Measurements from ENCODE around the gene PROZ.
A peak's percentile ranks its signal among the peaks of the same experiment; 100 is the strongest.

PROZ gene

GRCh38 chr13:113182046-113182445 is 23.6 kb downstream of the PROZ start:
- DNase-seq: no peak

GRCh38 chr13:113183450-113184129 is 25.1 kb downstream of the PROZ start:
- DNase-seq: no peak

GRCh38 chr13:113184568-113185440 is 26.4 kb downstream of the PROZ start:
- DNase-seq: no peak

GRCh38 chr13:113186061-113186900 is 27.8 kb downstream of the PROZ start:
- no peak for DNase-seq

GRCh38 chr13:113187263-113187669 is 28.8 kb downstream of the PROZ start:
- peak; percentile 84 for DNase-seq

- no peak for DNase-seq
These were observed 29.6 kb downstream of the PROZ start for GRCh38 chr13:113187883-113188665.

GRCh38 chr13:113190181-113190580 is 31.7 kb downstream of the PROZ start:
- no peak for DNase-seq

- DNase-seq: no peak
These were observed 33.8 kb downstream of the PROZ start for GRCh38 chr13:113192279-113192678.

- DNase-seq: no peak
These were observed 34.5 kb downstream of the PROZ start for GRCh38 chr13:113192902-113193301.

GRCh38 chr13:113195360-113195759 is 36.9 kb downstream of the PROZ start:
- no peak for DNase-seq

GRCh38 chr13:113196970-113197737 is 38.7 kb downstream of the PROZ start:
- DNase-seq: no peak

- DNase-seq: no peak
These were observed 43.4 kb downstream of the PROZ start for GRCh38 chr13:113201815-113202214.

GRCh38 chr13:113202912-113203311 is 44.5 kb downstream of the PROZ start:
- no peak for DNase-seq

- no peak for DNase-seq
These were observed 45.3 kb downstream of the PROZ start for GRCh38 chr13:113203507-113204377.

- no peak for DNase-seq
These were observed 45.9 kb downstream of the PROZ start for GRCh38 chr13:113204378-113204734.

- no peak for DNase-seq
These were observed 47.0 kb downstream of the PROZ start for GRCh38 chr13:113205428-113205931.

GRCh38 chr13:113207460-113207859 is 49.0 kb downstream of the PROZ start:
- DNase-seq: no peak

- DNase-seq: no peak
These were observed 49.5 kb downstream of the PROZ start for GRCh38 chr13:113207890-113208420.

- DNase-seq: peak; percentile 70
These were observed 50.2 kb downstream of the PROZ start, which contains the start of gene PCID2 for GRCh38 chr13:113208421-113209335. TSS of gene PCID2 (minus strand) at chr13:113208669. CDS start at chr13:113208634, 35 bp downstream.

Measured in DMS153 (cell line).